CD4-positive, alpha-beta T cell (primary cell): ENCODE results near the gene GPR137B. TPM values are rescaled to one million over a fixed set of nuclear protein-coding genes. Genes with fewer than 3 reads are reported as not detected.
A peak's percentile ranks its signal among the peaks of the same experiment; 100 is the strongest.

ENCODE experiments used
- ATAC-seq: fragments of 200-7000 bp; cut with Tn5 transposase; one replicate; pipeline ENCODE4 v1.10.0; 2022; ENCODE audit warnings: mild to moderate bottlenecking; ENCODE audit not compliant: poor library complexity
- CTCF ChIA-PET: fragments of 350-600 bp; sonication (Branson Sonifier 250); formaldehyde crosslinking; loops from one replicate; lab custom pipeline; 2021; ENCODE audit warnings: antibody characterized with exemption, inconsistent platforms; lab: Charles Lee
- POLR2A ChIA-PET: fragments of 350-600 bp; sonication (Branson Sonifier 250); formaldehyde crosslinking; loops from one replicate; lab custom pipeline; 2021; ENCODE audit warnings: antibody characterized with exemption, inconsistent platforms; lab: Charles Lee
- DNase-seq, 14 experiments: peaks; one replicate each; pipeline ENCODE4 v3.0.0-alpha.2; 2013 to 2020; ENCODE audit warnings: mixed read lengths in 2 of 14
- H3K27ac ChIP-seq, 2 donors: one replicate each; pipeline versions ENCODE4 v1.5.1 to v1.7.0; 2013; ENCODE audit warnings: low read length in 2 of 2, low read depth in 1 of 2, mild to moderate bottlenecking in 1 of 2
- H3K27me3 ChIP-seq, 2 experiments: 1 replicate in 1 of 2; 2 replicates in 1 of 2; pipeline versions ENCODE4 v1.6.1 to v1.7.0; 2013; ENCODE audit warnings: low read length in 2 of 2, control low read depth in 1 of 2, mild to moderate bottlenecking in 1 of 2, moderate library complexity in 1 of 2; ENCODE audit not compliant: insufficient read depth in 2 of 2, control insufficient read depth in 1 of 2
- H3K36me3 ChIP-seq: one replicate; pipeline ENCODE4 v1.6.1; 2013; ENCODE audit warnings: low read length, control low read depth; ENCODE audit not compliant: insufficient read depth
- H3K4me1 ChIP-seq: one replicate; pipeline ENCODE4 v1.6.1; 2013; ENCODE audit warnings: low read length, control low read depth; ENCODE audit not compliant: insufficient read depth
- H3K4me3 ChIP-seq: one replicate; pipeline ENCODE4 v1.5.1; 2013; ENCODE audit warnings: mild to moderate bottlenecking, low read length, moderate library complexity
- H3K9me3 ChIP-seq, 2 experiments: 1 replicate in 1 of 2; 2 replicates in 1 of 2; pipeline versions ENCODE4 v1.6.1 to v1.7.0; 2013; ENCODE audit warnings: low read length in 2 of 2, mild to moderate bottlenecking in 2 of 2, control low read depth in 1 of 2, moderate library complexity in 1 of 2; ENCODE audit not compliant: control insufficient read depth in 1 of 2, insufficient read depth in 1 of 2
- H3K27ac Mint-ChIP-seq: one replicate; pipeline ENCODE4 v1.8.0; 2020; ENCODE audit warnings: mixed read lengths
- H3K27me3 Mint-ChIP-seq: one replicate; pipeline ENCODE4 v1.8.0; 2021; ENCODE audit warnings: mixed read lengths
- H3K36me3 Mint-ChIP-seq: one replicate; pipeline ENCODE4 v1.8.0; 2021; ENCODE audit warnings: low read depth, mixed read lengths
- H3K4me1 Mint-ChIP-seq: one replicate; pipeline ENCODE4 v1.8.0; 2021; ENCODE audit warnings: low read depth, mixed read lengths
- H3K4me3 Mint-ChIP-seq: one replicate; pipeline ENCODE4 v1.8.0; 2020; ENCODE audit warnings: mild to moderate bottlenecking, mixed read lengths
- H3K9me3 Mint-ChIP-seq: one replicate; pipeline ENCODE4 v1.8.0; 2020; ENCODE audit warnings: mixed read lengths
- intact Hi-C, 2 experiments: fragments of 100-400 bp; cut with DNase I in 1 of 2; cut with micrococcal nuclease in 1 of 2; formaldehyde crosslinking; loops; one replicate each; pipeline versions ENCODE4 v1.15.1 to v1.9.0; 2023 to 2025; cut with DNase I, micrococcal nuclease
- total RNA-seq, 174 experiments: library from RNA in 2 of 174; stranded (reverse) in 2 of 174; gene quantifications; one replicate each; pipeline ENCODE4 v1.2.3 and lab custom pipeline; 2021 to 2026
- TF ChIP-seq, protein P1 (sequence below): fragments of 200-600 bp; IDR thresholded peaks from one replicate; pipeline ENCODE4 v1.8.0; 2022; ENCODE audit warnings: antibody characterized with exemption, mild to moderate bottlenecking

Gene GPR137B
- total RNA-seq, 2 experiments from 2014 or later = 6.3 to 7.4 TPM

DNA sequence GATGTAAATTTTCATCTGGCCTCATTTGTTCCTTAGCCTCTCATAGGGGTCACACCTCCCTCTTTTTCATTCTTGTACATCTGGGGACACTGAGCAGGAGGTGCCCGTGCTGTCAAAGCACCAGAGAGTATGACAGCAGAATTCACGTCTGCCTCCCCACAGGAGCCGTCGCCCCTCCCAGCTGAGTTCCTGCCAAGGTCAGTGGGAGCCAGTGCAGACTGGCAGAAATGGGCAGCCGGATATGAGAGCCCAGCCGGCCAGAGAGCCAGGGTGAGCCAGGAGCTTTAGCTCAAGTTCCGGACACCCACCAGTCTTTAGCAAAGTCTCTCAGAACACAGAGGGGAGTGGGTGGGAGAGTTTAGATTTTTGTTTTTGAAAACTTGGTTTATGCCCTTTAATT lies 21.9 kb downstream of the GPR137B start:
- no peaks in the 10 kb centered on the region for H3K36me3 ChIP-seq
- intact Hi-C loops = no loop called here
- TF ChIP-seq, protein P1, sequence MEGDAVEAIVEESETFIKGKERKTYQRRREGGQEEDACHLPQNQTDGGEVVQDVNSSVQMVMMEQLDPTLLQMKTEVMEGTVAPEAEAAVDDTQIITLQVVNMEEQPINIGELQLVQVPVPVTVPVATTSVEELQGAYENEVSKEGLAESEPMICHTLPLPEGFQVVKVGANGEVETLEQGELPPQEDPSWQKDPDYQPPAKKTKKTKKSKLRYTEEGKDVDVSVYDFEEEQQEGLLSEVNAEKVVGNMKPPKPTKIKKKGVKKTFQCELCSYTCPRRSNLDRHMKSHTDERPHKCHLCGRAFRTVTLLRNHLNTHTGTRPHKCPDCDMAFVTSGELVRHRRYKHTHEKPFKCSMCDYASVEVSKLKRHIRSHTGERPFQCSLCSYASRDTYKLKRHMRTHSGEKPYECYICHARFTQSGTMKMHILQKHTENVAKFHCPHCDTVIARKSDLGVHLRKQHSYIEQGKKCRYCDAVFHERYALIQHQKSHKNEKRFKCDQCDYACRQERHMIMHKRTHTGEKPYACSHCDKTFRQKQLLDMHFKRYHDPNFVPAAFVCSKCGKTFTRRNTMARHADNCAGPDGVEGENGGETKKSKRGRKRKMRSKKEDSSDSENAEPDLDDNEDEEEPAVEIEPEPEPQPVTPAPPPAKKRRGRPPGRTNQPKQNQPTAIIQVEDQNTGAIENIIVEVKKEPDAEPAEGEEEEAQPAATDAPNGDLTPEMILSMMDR = no peak
- ATAC-seq (no peak), DNase-seq (peak in 1 of 14 experiments; percentile 19)
- H3K27ac ChIP-seq = no peak overlapping the region
- no peak overlapping the region for H3K27ac Mint-ChIP-seq
- H3K4me1 Mint-ChIP-seq = no peaks in the 10 kb centered on the region
- H3K4me3 ChIP-seq = no peak overlapping the region
- H3K36me3 Mint-ChIP-seq = peaks cover 36% of the 10 kb centered on the region
- POLR2A ChIA-PET = no interaction called here
- peaks cover 8% of the 10 kb centered on the region for H3K9me3 Mint-ChIP-seq
- no peak overlapping the region for H3K4me3 Mint-ChIP-seq
- H3K27me3 ChIP-seq = no peaks in the 10 kb centered on the region
- no peaks in the 10 kb centered on the region for H3K27me3 Mint-ChIP-seq
- H3K9me3 ChIP-seq = peaks cover 12 to 28% of the 10 kb centered on the region in 2 experiments
- CTCF ChIA-PET = no interaction called here
- peaks cover 14% of the 10 kb centered on the region for H3K4me1 ChIP-seq

DNA sequence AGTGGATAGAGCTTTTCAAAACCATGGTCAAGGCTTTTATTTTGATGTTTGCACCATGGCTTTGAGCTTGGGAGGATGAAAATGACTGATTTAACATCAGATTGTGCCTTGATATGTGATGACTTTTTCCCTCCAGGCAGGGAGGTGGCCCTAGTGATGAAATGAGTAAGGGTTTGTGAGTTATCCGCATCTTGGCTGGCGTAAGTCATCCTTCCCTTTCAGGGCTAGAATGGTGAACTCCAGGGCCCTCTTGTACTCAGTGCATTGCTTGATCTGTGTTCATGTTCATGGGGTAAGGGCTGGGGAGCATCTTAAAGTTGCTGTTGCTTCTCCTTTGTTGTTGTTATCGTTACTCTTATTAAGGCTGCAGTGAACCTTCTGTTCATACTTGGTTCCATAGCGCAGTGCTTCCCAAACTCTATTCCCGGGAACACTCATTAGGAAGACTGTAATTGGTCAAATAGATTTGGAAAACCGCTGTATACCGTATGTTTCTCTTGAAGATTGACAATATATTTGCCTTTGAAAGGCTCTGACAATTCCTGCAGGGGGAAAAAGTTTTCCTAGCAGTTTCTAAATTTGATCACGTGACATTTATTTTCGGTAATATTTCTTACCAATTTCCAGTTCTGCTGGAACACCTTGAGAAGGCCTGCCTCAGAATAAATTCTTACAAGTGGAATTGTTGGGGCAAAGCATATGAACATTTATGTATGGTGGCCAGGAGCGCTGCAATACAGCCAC lies 23.1 kb downstream of the GPR137B start:
- Histone ChIP-seq H3K4me1 (peaks cover 2% of the 10 kb centered on the region), H3K27me3 (no peaks in the 10 kb centered on the region), H3K4me3 (no peak overlapping the region), H3K36me3 (no peaks in the 10 kb centered on the region), H3K27ac (no peak overlapping the region), H3K9me3 (peaks cover 12 to 21% of the 10 kb centered on the region in 2 experiments)
- intact Hi-C loops = no loop called here
- DNase-seq (peak in 1 of 14 experiments; percentile 7), ATAC-seq (no peak)
- POLR2A ChIA-PET = no interaction called here
- Mint-ChIP-seq H3K27ac (no peak overlapping the region), H3K4me1 (no peaks in the 10 kb centered on the region), H3K27me3 (no peaks in the 10 kb centered on the region), H3K4me3 (no peak overlapping the region), H3K36me3 (peaks cover 31% of the 10 kb centered on the region), H3K9me3 (peaks cover 8% of the 10 kb centered on the region)
- CTCF ChIA-PET = no interaction called here
- TF ChIP-seq, protein P1 = no peak

DNA sequence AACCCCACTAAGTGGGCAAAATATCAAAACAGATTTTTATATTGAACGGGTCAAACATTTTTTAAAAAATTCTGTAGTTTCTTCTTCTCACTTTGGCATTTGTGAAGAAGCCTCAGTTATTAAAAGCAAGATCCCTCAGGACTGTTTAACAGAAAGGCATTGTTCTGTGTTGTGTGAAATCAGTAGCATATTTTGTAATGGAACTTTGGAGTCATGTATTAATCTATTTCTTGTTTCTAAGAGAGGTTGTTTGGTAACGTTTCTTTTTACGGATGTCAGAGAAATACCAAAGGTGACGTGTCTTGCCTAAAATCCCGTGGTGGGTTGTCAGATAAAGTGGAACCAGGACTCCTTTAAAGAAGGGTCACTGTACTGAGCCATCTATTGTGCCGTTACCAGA lies 23.7 kb downstream of the GPR137B start:
- H3K27me3 ChIP-seq = no peaks in the 10 kb centered on the region
- CTCF ChIA-PET = no interaction called here
- H3K4me3 ChIP-seq = no peak overlapping the region
- peaks cover 12 to 15% of the 10 kb centered on the region in 2 experiments for H3K9me3 ChIP-seq
- DNase-seq (no peak), ATAC-seq (no peak)
- Mint-ChIP-seq H3K9me3 (peaks cover 5% of the 10 kb centered on the region), H3K4me1 (no peaks in the 10 kb centered on the region), H3K36me3 (peaks cover 25% of the 10 kb centered on the region), H3K27ac (no peak overlapping the region), H3K27me3 (no peaks in the 10 kb centered on the region), H3K4me3 (no peak overlapping the region)
- TF ChIP-seq, protein P1 = no peak
- POLR2A ChIA-PET = no interaction called here
- intact Hi-C loops = no loop called here
- no peaks in the 10 kb centered on the region for H3K4me1 ChIP-seq
- no peaks in the 10 kb centered on the region for H3K36me3 ChIP-seq
- H3K27ac ChIP-seq = no peak overlapping the region
